GM23248 (cell line): Measurements from ENCODE around the gene CRB1.

Experiments used
- EZH2 ChIP-seq: fragments of 200-600 bp; sonication (generic); IDR thresholded peaks from 2 replicates; pipeline ENCODE4 v1.6.1; 2018; ENCODE audit warnings: antibody characterized with exemption, mild to moderate bottlenecking; ENCODE audit not compliant: insufficient read depth, poor library complexity, severe bottlenecking
- EZH2phosphoT487 ChIP-seq: fragments of 200-600 bp; sonication (generic); IDR thresholded peaks from 2 replicates; pipeline ENCODE4 v1.6.1; 2018; ENCODE audit warnings: antibody characterized with exemption, moderate library complexity, mild to moderate bottlenecking, low read depth; ENCODE audit not compliant: insufficient read depth

DNA sequence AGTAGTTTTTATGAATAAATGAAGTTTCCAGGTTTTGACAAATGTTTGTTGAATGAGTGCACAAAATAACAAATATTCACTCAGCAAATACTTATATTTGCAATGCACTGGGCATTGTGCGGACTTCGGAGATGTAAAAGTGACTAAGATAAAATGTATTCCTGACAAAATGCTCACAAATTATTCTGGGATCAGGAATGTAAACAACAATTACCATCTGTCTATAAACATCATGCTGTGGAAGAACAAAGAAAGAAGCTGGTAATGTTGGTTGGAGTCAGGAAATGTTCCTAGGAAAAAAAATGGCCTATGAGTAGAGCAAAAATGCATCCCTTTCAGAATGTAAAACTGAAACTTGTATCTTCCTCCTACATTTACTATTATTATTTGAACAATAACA is 68.5 kb downstream of the CRB1 start:
- TF ChIP-seq EZH2phosphoT487, result no peak
- no peak for TF ChIP-seq EZH2
